Liver (tissue), 9 donors: ENCODE data around the gene GRIN2A. TPM values are rescaled to one million over a fixed set of nuclear protein-coding genes. Genes with fewer than 3 reads are reported as not detected.

Experiments
- DNase-seq: peaks from one replicate; pipeline ENCODE4 v3.0.0-alpha.2; 2017; ENCODE audit warnings: low spot score
- H3K27ac ChIP-seq, 2 donors: one replicate each; pipeline ENCODE4 v1.7.0; 2013; ENCODE audit warnings: inconsistent platforms in 2 of 2, low read length in 2 of 2, control low read depth in 1 of 2, low read depth in 1 of 2, mild to moderate bottlenecking in 1 of 2
- H3K27me3 ChIP-seq, 4 donors: one replicate each; pipeline versions ENCODE4 v1.6.1 to v1.7.0; 2013; ENCODE audit warnings: low read length in 3 of 4, inconsistent platforms in 1 of 4, mild to moderate bottlenecking in 1 of 4, moderate library complexity in 1 of 4; ENCODE audit not compliant: control insufficient read depth in 4 of 4, insufficient read depth in 4 of 4
- H3K36me3 ChIP-seq, 4 donors: one replicate each; pipeline versions ENCODE4 v1.6.1 to v1.7.0; 2013; ENCODE audit warnings: low read length in 3 of 4, mild to moderate bottlenecking in 3 of 4, low read depth in 1 of 4, moderate library complexity in 1 of 4; ENCODE audit not compliant: control insufficient read depth in 4 of 4, insufficient read depth in 3 of 4
- H3K4me1 ChIP-seq, 4 donors: one replicate each; pipeline versions ENCODE4 v1.6.1 to v1.7.0; 2013; ENCODE audit warnings: low read length in 3 of 4, mild to moderate bottlenecking in 3 of 4, moderate library complexity in 1 of 4; ENCODE audit not compliant: control insufficient read depth in 4 of 4, insufficient read depth in 4 of 4
- H3K4me3 ChIP-seq, 3 donors: one replicate each; pipeline versions ENCODE4 v1.6.1 to v1.7.0; 2013; ENCODE audit warnings: low read length in 3 of 3, control low read depth in 1 of 3, low read depth in 1 of 3, mild to moderate bottlenecking in 1 of 3
- H3K9ac ChIP-seq, 2 donors: one replicate each; pipeline ENCODE4 v1.7.0; 2013; ENCODE audit warnings: low read length in 2 of 2, mild to moderate bottlenecking in 2 of 2, moderate library complexity in 2 of 2, control low read depth in 1 of 2, low read depth in 1 of 2
- H3K9me3 ChIP-seq, 4 donors: one replicate each; pipeline versions ENCODE4 v1.6.1 to v1.7.0; 2013; ENCODE audit warnings: low read length in 3 of 4; ENCODE audit not compliant: control insufficient read depth in 4 of 4
- EGR1 ChIP-seq, 2 donors: IDR thresholded peaks; 2 replicates each; pipeline ENCODE4 v1.6.1; 2016 to 2018; ENCODE audit warnings: antibody characterized with exemption in 2 of 2, low read depth in 2 of 2
- FOXA1 ChIP-seq: IDR thresholded peaks from 2 replicates; pipeline ENCODE4 v1.6.1; 2016; ENCODE audit warnings: antibody characterized with exemption
- FOXA2 ChIP-seq: IDR thresholded peaks from 2 replicates; pipeline ENCODE4 v1.6.1; 2016; ENCODE audit warnings: antibody characterized with exemption
- GABPA ChIP-seq, 2 donors: IDR thresholded peaks in 1 of 2; conservative IDR thresholded peaks in 1 of 2; 2 replicates each; pipeline ENCODE4 v1.6.1; 2016; ENCODE audit warnings: antibody characterized with exemption in 2 of 2, mild to moderate bottlenecking in 1 of 2, moderate library complexity in 1 of 2
- HNF4A ChIP-seq, 2 donors: conservative IDR thresholded peaks; 2 replicates each; pipeline ENCODE4 v1.6.1; 2016; ENCODE audit warnings: antibody characterized with exemption in 2 of 2, mild to moderate bottlenecking in 2 of 2
- HNF4G ChIP-seq: IDR thresholded peaks from 2 replicates; pipeline ENCODE4 v1.6.1; 2016; ENCODE audit warnings: antibody characterized with exemption
- JUND ChIP-seq, 2 donors: IDR thresholded peaks; 2 replicates each; pipeline ENCODE4 v1.6.1; 2016; ENCODE audit warnings: antibody characterized with exemption in 2 of 2
- NR2F2 ChIP-seq: IDR thresholded peaks from 2 replicates; pipeline ENCODE4 v1.6.1; 2016; ENCODE audit warnings: antibody characterized with exemption
- RAD21 ChIP-seq, 2 donors: IDR thresholded peaks; 2 replicates each; pipeline ENCODE4 v1.6.1; 2016; ENCODE audit warnings: antibody characterized with exemption in 2 of 2, mild to moderate bottlenecking in 2 of 2
- SP1 ChIP-seq: IDR thresholded peaks from 2 replicates; pipeline ENCODE4 v1.6.1; 2018; ENCODE audit warnings: antibody characterized with exemption, mild to moderate bottlenecking
- TAF1 ChIP-seq: conservative IDR thresholded peaks from 2 replicates; pipeline ENCODE4 v1.6.1; 2016; ENCODE audit warnings: antibody characterized with exemption, mild to moderate bottlenecking
- YY1 ChIP-seq: IDR thresholded peaks from 2 replicates; pipeline ENCODE4 v1.6.1; 2016; ENCODE audit warnings: antibody characterized with exemption, mild to moderate bottlenecking
- WGBS: extraction: QIAGEN DNeasy Blood & Tissue Kit; methylation state at CpG from one replicate; pipeline ENCODE4 v1.1.7; 2013; 5-methylcytosine and 5-hydroxymethylcytosine counted together
- polyA plus RNA-seq, 2 donors: library from polyadenylated mRNA; stranded (reverse) in 1 of 2; unstranded in 1 of 2; fragments of 200-250 nt in 1 of 2; fragments of >200 nt in 1 of 2; fragmentation: Nextera tagmentation in 1 of 2; extraction: Ambion mirVana in 1 of 2; gene quantifications; one replicate each; pipeline versions ENCODE4 v1.2.1 to v1.2.3, GENCODE V29; 2013 to 2015
- total RNA-seq, 2 donors: library from RNA; depleted of rRNA; stranded (reverse); fragments of >200 nt; gene quantifications; one replicate each; pipeline ENCODE4 v1.2.3, GENCODE V29; 2014
- TF ChIP-seq, protein P1 (sequence below): IDR thresholded peaks from 2 replicates; pipeline ENCODE4 v1.6.1; 2016; ENCODE audit warnings: antibody characterized with exemption
- TF ChIP-seq, protein P2 (sequence below): IDR thresholded peaks from 2 replicates; pipeline ENCODE4 v1.6.1; 2016; ENCODE audit warnings: antibody characterized with exemption
- TF ChIP-seq, protein P3 (sequence below): IDR thresholded peaks from 2 replicates; pipeline ENCODE4 v1.6.1; 2016; ENCODE audit warnings: antibody characterized with exemption, mild to moderate bottlenecking
- TF ChIP-seq, protein P4 (sequence below): fragments of 150-350 bp; IDR thresholded peaks from 2 replicates; pipeline ENCODE4 v1.5.1; 2017; ENCODE audit warnings: improper control_type of control experiment, low read depth, low read length; ENCODE audit not compliant: missing input control
- TF ChIP-seq, protein P5 (sequence below): IDR thresholded peaks from 2 replicates; pipeline ENCODE4 v1.6.1; 2016; ENCODE audit warnings: antibody characterized with exemption
- donor health status: healthy.
- donor health status: healthy.
- donor health status: healthy.
- donor health status: healthy.
- donor health status: healthy.

The GRIN2A gene
- total and polyA plus RNA-seq, 4 donors: under 0.01 to 0.08 (median 0.07) TPM; not detected in 1

DNA sequence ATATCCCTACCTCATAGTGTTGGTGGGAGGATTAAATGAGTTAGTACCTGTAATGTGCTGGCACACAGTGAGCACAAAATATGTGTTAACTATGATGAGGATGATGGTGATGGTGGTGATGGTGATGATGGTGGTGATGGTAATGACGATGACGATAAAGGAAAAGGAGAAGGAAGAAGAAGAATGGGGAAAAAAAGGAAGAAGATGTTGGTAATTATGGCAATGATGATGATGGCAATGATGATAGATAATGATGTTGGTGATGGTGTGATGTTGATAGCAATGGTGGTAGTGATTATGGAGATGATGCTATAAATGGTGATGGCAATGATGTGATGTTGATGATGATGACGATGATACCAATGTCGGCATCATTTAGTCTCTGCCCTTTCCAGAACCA lies 270.2 kb downstream of the GRIN2A start:
- WGBS: 94% methylated on average over 4 of the region's 4 CpGs
- Histone ChIP-seq H3K4me3 (no peak overlapping the region), H3K27me3 (no peaks in the 10 kb centered on the region), H3K27ac (no peak overlapping the region), H3K9ac (no peak overlapping the region), H3K4me1 (no peaks in the 10 kb centered on the region), H3K36me3 (no peaks in the 10 kb centered on the region), H3K9me3 (no peaks in the 10 kb centered on the region)
- no peak for DNase-seq
- TF ChIP-seq, protein P1, sequence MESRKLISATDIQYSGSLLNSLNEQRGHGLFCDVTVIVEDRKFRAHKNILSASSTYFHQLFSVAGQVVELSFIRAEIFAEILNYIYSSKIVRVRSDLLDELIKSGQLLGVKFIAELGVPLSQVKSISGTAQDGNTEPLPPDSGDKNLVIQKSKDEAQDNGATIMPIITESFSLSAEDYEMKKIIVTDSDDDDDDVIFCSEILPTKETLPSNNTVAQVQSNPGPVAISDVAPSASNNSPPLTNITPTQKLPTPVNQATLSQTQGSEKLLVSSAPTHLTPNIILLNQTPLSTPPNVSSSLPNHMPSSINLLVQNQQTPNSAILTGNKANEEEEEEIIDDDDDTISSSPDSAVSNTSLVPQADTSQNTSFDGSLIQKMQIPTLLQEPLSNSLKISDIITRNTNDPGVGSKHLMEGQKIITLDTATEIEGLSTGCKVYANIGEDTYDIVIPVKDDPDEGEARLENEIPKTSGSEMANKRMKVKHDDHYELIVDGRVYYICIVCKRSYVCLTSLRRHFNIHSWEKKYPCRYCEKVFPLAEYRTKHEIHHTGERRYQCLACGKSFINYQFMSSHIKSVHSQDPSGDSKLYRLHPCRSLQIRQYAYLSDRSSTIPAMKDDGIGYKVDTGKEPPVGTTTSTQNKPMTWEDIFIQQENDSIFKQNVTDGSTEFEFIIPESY: no peak
- TF ChIP-seq, protein P2, sequence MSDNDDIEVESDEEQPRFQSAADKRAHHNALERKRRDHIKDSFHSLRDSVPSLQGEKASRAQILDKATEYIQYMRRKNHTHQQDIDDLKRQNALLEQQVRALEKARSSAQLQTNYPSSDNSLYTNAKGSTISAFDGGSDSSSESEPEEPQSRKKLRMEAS: no peak
- TF ChIP-seq HNF4A (conservative IDR thresholded peaks at IDR 0.05) (no peak), SP1 (no peak), TAF1 (no peak), RAD21 (IDR thresholded peaks at IDR 0.05) (no peak), FOXA1 (no peak), HNF4G (no peak), GABPA (IDR thresholded peaks at IDR 0.05 in 1 of 2, conservative IDR thresholded peaks at IDR 0.05 in 1 of 2) (no peak), YY1 (no peak), NR2F2 (no peak), FOXA2 (no peak), EGR1 (IDR thresholded peaks at IDR 0.05; ENCODE audit: low read depth in 2 of 2) (no peak), JUND (IDR thresholded peaks at IDR 0.05) (no peak)
- TF ChIP-seq, protein P3, sequence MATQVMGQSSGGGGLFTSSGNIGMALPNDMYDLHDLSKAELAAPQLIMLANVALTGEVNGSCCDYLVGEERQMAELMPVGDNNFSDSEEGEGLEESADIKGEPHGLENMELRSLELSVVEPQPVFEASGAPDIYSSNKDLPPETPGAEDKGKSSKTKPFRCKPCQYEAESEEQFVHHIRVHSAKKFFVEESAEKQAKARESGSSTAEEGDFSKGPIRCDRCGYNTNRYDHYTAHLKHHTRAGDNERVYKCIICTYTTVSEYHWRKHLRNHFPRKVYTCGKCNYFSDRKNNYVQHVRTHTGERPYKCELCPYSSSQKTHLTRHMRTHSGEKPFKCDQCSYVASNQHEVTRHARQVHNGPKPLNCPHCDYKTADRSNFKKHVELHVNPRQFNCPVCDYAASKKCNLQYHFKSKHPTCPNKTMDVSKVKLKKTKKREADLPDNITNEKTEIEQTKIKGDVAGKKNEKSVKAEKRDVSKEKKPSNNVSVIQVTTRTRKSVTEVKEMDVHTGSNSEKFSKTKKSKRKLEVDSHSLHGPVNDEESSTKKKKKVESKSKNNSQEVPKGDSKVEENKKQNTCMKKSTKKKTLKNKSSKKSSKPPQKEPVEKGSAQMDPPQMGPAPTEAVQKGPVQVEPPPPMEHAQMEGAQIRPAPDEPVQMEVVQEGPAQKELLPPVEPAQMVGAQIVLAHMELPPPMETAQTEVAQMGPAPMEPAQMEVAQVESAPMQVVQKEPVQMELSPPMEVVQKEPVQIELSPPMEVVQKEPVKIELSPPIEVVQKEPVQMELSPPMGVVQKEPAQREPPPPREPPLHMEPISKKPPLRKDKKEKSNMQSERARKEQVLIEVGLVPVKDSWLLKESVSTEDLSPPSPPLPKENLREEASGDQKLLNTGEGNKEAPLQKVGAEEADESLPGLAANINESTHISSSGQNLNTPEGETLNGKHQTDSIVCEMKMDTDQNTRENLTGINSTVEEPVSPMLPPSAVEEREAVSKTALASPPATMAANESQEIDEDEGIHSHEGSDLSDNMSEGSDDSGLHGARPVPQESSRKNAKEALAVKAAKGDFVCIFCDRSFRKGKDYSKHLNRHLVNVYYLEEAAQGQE: no peak
- TF ChIP-seq, protein P4, sequence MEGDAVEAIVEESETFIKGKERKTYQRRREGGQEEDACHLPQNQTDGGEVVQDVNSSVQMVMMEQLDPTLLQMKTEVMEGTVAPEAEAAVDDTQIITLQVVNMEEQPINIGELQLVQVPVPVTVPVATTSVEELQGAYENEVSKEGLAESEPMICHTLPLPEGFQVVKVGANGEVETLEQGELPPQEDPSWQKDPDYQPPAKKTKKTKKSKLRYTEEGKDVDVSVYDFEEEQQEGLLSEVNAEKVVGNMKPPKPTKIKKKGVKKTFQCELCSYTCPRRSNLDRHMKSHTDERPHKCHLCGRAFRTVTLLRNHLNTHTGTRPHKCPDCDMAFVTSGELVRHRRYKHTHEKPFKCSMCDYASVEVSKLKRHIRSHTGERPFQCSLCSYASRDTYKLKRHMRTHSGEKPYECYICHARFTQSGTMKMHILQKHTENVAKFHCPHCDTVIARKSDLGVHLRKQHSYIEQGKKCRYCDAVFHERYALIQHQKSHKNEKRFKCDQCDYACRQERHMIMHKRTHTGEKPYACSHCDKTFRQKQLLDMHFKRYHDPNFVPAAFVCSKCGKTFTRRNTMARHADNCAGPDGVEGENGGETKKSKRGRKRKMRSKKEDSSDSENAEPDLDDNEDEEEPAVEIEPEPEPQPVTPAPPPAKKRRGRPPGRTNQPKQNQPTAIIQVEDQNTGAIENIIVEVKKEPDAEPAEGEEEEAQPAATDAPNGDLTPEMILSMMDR: no peak
- TF ChIP-seq, protein P5, sequence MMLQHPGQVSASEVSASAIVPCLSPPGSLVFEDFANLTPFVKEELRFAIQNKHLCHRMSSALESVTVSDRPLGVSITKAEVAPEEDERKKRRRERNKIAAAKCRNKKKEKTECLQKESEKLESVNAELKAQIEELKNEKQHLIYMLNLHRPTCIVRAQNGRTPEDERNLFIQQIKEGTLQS: no peak

DNA sequence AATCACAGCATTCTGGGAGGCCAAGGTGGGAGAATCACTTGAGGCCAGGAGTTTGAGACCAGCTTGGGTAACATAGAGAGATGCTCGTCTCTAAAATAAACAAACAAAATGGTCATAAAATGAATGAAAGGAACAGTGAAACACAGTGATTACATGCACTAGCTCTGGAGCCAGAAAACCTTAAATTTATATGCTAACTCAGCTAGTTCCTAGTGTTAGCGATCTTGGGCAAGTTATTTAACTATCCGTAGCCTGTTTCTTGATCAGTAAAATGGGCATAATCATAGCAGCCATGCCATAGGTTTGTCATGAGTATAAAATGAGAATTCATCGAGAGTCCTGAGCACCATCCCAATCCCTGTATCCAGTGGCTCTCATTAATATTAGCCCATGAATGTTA lies 271.0 kb downstream of the GRIN2A start:
- no peak overlapping the region for H3K27ac ChIP-seq
- TF ChIP-seq, protein P4: no peak
- no peak for TF ChIP-seq RAD21 (IDR thresholded peaks at IDR 0.05)
- no peak overlapping the region for H3K4me3 ChIP-seq
- H3K4me1 ChIP-seq: no peaks in the 10 kb centered on the region
- WGBS: 79% methylated on average over 4 of the region's 4 CpGs
- no peaks in the 10 kb centered on the region for H3K36me3 ChIP-seq
- H3K9ac ChIP-seq: no peak overlapping the region
- H3K9me3 ChIP-seq: no peaks in the 10 kb centered on the region
- no peak for DNase-seq
- H3K27me3 ChIP-seq: no peaks in the 10 kb centered on the region
